Endothelial cell of umbilical vein (primary cell): Measurements from ENCODE around the gene RIPOR1. TPM values are rescaled to one million over a fixed set of nuclear protein-coding genes. Genes with fewer than 3 reads are reported as not detected.

Experiments
- BruUV-seq: library from RNA; stranded (reverse); fragments of 400-500 nt; replicated peaks from 2 replicates; lab custom pipeline; 2021; lab: Mats Ljungman, UMichigan
- CTCF ChIA-PET: fragments of 300-600, 350-600 bp; sonication (Branson Sonifier 250); formaldehyde crosslinking; loops from one replicate; lab custom pipeline; 2021; ENCODE audit warnings: antibody characterized with exemption, inconsistent platforms; lab: Charles Lee
- POLR2A ChIA-PET: fragments of 300-600, 350-600 bp; sonication (Branson Sonifier 250); formaldehyde crosslinking; loops from one replicate; lab custom pipeline; 2021; ENCODE audit warnings: antibody characterized with exemption, inconsistent platforms; lab: Charles Lee
- DNase-seq: peaks from one replicate; pipeline ENCODE4 v3.0.0-alpha.2; 2011; ENCODE audit warnings: low read depth, low spot score
- FAIRE-seq: peaks from 2 replicates; lab custom pipeline; 2011; peaks lifted over from hg19 to GRCh38; lab: Jason Lieb, UNC
- H2AFZ ChIP-seq: 2 replicates; pipeline ENCODE4 v1.6.0; 2012; ENCODE audit warnings: low read depth, low read length, control low read depth, inconsistent platforms
- H3K27ac ChIP-seq: 2 replicates; pipeline ENCODE4 v1.5.1; 2011; ENCODE audit warnings: low read depth, mild to moderate bottlenecking, control low read depth, low read length, moderate library complexity; ENCODE audit not compliant: insufficient read depth
- H3K27me3 ChIP-seq, 2 experiments: 2 replicates each; pipeline versions ENCODE4 v1.6.0 to v1.6.1; 2011; ENCODE audit warnings: low read length in 2 of 2, mixed read lengths in 1 of 2; ENCODE audit not compliant: control insufficient read depth in 2 of 2, insufficient read depth in 2 of 2
- H3K36me3 ChIP-seq, 2 experiments: 2 replicates in 1 of 2; 3 replicates in 1 of 2; pipeline ENCODE4 v1.5.1; 2011; ENCODE audit warnings: low read length in 2 of 2, mild to moderate bottlenecking in 1 of 2, moderate library complexity in 1 of 2; ENCODE audit not compliant: control insufficient read depth in 2 of 2, insufficient read depth in 2 of 2; ENCODE audit errors: extremely low read depth in 1 of 2
- H3K4me1 ChIP-seq: 3 replicates; pipeline ENCODE4 v1.5.1; 2011; ENCODE audit warnings: mild to moderate bottlenecking, low read length; ENCODE audit not compliant: control insufficient read depth, insufficient read depth; ENCODE audit errors: extremely low read depth
- H3K4me2 ChIP-seq: 2 replicates; pipeline ENCODE4 v1.6.1; 2011; ENCODE audit warnings: low read length, control low read depth, mixed read lengths; ENCODE audit not compliant: insufficient read depth
- H3K4me3 ChIP-seq, 3 experiments: fragments of 200-600 bp in 1 of 3; sonication (generic), shearing (Covaris generic) in 1 of 3; replicated peaks in 1 of 3; 2 replicates each; pipeline ENCODE4 v1.5.1; 2011 to 2016; ENCODE audit warnings: control low read depth in 3 of 3, low read length in 3 of 3, mild to moderate bottlenecking in 2 of 3, inconsistent platforms in 1 of 3, low read depth in 1 of 3, moderate library complexity in 1 of 3; ENCODE audit not compliant: insufficient read depth in 1 of 3
- H3K79me2 ChIP-seq: 2 replicates; pipeline ENCODE4 v1.6.0; 2012; ENCODE audit warnings: low read length, inconsistent platforms; ENCODE audit not compliant: control insufficient read depth, insufficient read depth
- H3K9ac ChIP-seq: replicated peaks from 2 replicates; pipeline ENCODE3; 2011; ENCODE audit warnings: low read length, control low read depth; ENCODE audit not compliant: insufficient read depth; ENCODE audit errors: extremely low read depth
- H3K9me1 ChIP-seq: replicated peaks from 3 replicates; pipeline ENCODE4 v1.6.0; 2011; ENCODE audit warnings: mild to moderate bottlenecking, low read length; ENCODE audit not compliant: control insufficient read depth, insufficient read depth; ENCODE audit errors: extremely low read depth
- H3K9me3 ChIP-seq: replicated peaks from 2 replicates; pipeline ENCODE4 v1.5.1; 2012; ENCODE audit warnings: low read length, inconsistent platforms; ENCODE audit not compliant: control insufficient read depth, insufficient read depth
- H4K20me1 ChIP-seq: replicated peaks from 2 replicates; pipeline ENCODE3; 2011; ENCODE audit warnings: mild to moderate bottlenecking, low read length; ENCODE audit not compliant: control insufficient read depth, insufficient read depth; ENCODE audit errors: extremely low read depth
- GATA2 ChIP-seq: IDR thresholded peaks from 2 replicates; pipeline ENCODE4 v1.7.0; 2011; ENCODE audit warnings: low read depth, mild to moderate bottlenecking, moderate library complexity, mixed read lengths, low read length; ENCODE audit not compliant: insufficient read length, insufficient read depth
- MAX ChIP-seq: IDR thresholded peaks from 2 replicates; pipeline ENCODE4 v1.6.1; 2011; ENCODE audit not compliant: insufficient read depth, insufficient read length
- MYC ChIP-seq: IDR thresholded peaks from one replicate; pipeline ENCODE4 v1.6.1; 2011; ENCODE audit warnings: mild to moderate bottlenecking, low read depth, low read length
- POLR2A ChIP-seq: IDR thresholded peaks from 2 replicates; pipeline ENCODE4 v1.6.1; 2012; ENCODE audit warnings: low read depth, mild to moderate bottlenecking, control low read depth, low read length
- dilution Hi-C: fragments of 300-500 bp; cut with MboI; formaldehyde crosslinking; loops from one replicate; pipeline ENCODE4 v1.15.0; 2019; ENCODE audit warnings: low sequenced_read_pairs; ENCODE audit not compliant: extremely low pct_ligation_motif_present
- intact Hi-C: fragments of 100-400 bp; cut with micrococcal nuclease; formaldehyde crosslinking; loops from one replicate; pipeline ENCODE4 v1.10.0; 2022
- polyA plus RNA-seq, 4 experiments: library from polyadenylated mRNA; depleted of rRNA in 3 of 4; stranded (reverse) in 3 of 4; unstranded in 1 of 4; fragments of >200 nt; gene quantifications; 2 replicates each; pipeline versions ENCODE4 v1.2.1 to v1.2.3, GENCODE V29; 2011 to 2012; ENCODE audit warnings: missing spikeins in 1 of 4
- total RNA-seq: library from RNA; stranded (reverse); gene quantifications from 2 replicates; pipeline ENCODE4 v1.2.3, GENCODE V29; 2021

RIPOR1 gene
- total and polyA plus RNA-seq, 2 donors (not counting 3 experiments of a cell fraction or from before 2014, with no cell fraction given) = 45.3 to 144 TPM

DNA sequence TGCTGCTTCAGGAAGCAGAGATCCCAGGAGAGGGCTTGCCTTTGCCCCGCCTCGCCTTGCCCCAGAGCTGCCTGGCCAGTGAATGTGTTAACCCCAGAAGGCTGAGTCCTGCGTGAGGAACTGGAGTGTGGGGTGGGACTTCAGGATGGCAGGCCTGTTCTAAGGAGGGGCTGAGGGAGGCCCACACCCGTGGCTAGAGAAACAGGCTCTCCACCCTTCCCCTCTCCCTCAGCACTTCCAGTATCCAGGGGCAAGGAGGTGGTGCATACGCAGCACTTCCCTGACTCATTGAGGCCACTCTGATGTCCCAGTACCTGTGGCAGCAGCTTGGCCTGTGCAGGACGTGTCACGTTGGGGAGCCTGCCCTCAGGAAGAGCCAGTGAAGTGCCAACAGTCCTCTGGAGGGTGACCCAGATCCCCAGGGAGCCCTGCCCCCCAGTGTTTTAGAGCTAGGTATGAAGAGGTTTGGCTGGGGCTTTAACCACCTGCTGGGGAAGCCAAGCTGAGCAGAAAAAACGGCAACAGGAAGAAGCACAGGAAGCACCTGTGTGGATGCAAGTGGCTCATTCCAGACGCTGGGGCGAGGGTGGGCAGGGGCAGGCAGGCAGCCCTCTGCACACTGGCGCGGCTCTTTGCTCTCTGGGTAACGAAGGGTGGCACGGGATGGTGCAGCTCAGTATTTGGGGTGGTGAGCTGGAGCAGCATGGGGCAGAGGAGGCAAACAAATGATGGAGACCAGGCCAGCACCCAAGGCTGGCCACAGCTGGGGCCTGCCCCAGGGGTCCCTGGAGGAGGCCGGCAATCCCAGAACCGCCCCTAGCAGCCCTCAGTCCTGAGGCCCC lies 19.0 kb downstream of the RIPOR1 start:
- no peaks in the 10 kb centered on the region for H3K9me1 ChIP-seq
- no peaks in the 10 kb centered on the region for H3K27me3 ChIP-seq
- no peaks in the 10 kb centered on the region for H3K9me3 ChIP-seq
- DNase-seq (peak; percentile 83), FAIRE-seq (peak; percentile 67)
- no peak overlapping the region for H3K4me3 ChIP-seq
- TF ChIP-seq MAX = no peak
- TF ChIP-seq GATA2 = no peak
- no peak for TF ChIP-seq POLR2A
- TF ChIP-seq MYC = no peak
- CTCF ChIA-PET = interaction anchor here (0.6 to 14.4 kb wide), 32 partner anchors 10 to 190 kb away, joined by 3 to 246 read pairs (median 6); partner anchors contain the start of genes ACD, ATP6V0D1, C16orf86 and CARMIL2
- peak overlapping the region; percentile 33 for H3K9ac ChIP-seq
- intact Hi-C loops = loop anchor here (1.0 kb wide), 5 partner anchors 8 to 121 kb away; partner anchors contain the start of gene CTCF
- dilution Hi-C loops = no loop called here
- H3K36me3 ChIP-seq = peaks cover 10 to 35% of the 10 kb centered on the region in 2 experiments
- H3K27ac ChIP-seq = peak overlapping the region; percentile 83
- POLR2A ChIA-PET = interaction anchor here (1.0 to 2.5 kb wide), 6 partner anchors 8 to 112 kb away, joined by 3 to 24 read pairs (median 4); partner anchors contain the start of genes ACD, CARMIL2 and CTCF
- H2AFZ ChIP-seq = no peak overlapping the region
- peak overlapping the region; percentile 30 for H3K4me2 ChIP-seq
- H3K4me1 ChIP-seq = peaks cover 23% of the 10 kb centered on the region
- BruUV-seq = no TSS peak
- no peaks in the 10 kb centered on the region for H4K20me1 ChIP-seq
- no peaks in the 10 kb centered on the region for H3K79me2 ChIP-seq
